ENCODE results near the gene KRABD2.

KRABD2 gene

DNA sequence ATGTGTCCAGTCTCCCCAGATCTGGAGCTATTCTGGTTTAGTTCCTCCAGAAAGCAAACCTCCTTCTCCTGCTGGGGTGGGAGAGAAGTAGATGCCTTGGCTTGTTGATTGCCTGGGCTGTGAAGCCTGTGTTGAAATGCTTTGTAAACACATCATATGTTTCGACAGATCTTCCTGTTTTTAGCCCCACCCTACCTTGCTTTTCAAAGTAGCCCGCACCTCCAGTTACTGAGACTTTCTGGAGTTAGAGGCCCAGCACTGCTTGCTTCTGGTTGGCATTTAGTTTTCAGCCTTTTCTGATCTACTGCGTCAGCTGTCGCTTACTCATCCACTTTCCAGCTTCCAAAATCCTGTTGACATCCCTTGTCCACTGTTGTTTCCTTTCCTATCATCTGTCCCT is 41.3 kb upstream of the KRABD2 start:
- Mint-ChIP-seq H3K27ac (no peak overlapping the region), H3K9me3 (peaks cover 3% of the 10 kb centered on the region), H3K36me3 (no peaks in the 10 kb centered on the region), H3K4me3 (no peak overlapping the region), H3K4me1 (no peaks in the 10 kb centered on the region), H3K27me3 (ENCODE audit: low read depth) (peaks cover 37% of the 10 kb centered on the region)
- DNase-seq (ENCODE audit: low spot score in 2 of 2, unreplicated experiment in 2 of 2), result no peak
- TF ChIP-seq CTCF (IDR thresholded peaks at IDR 0.05; ENCODE audit: unreplicated experiment), result no peak

DNA sequence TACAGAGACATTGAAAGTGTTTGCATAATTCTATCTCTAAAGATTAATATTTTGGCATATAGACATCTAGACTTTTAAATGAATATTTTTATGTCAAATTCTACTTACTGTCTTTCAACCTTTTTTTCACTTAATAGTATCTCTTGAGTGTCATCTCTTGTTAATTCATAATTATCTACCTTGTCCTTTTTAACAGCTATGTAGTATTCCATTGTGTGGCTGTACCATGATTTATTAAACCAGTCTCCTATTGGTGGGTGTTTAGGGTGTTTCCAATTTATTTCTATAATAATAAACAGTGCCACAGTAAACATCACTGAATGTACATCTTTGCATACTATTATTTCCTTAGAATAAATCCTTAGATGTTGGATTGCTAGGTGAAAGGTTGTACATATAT is 37.4 kb upstream of the KRABD2 start:
- no peak overlapping the region for H3K27ac Mint-ChIP-seq
- peaks cover 2% of the 10 kb centered on the region for H3K4me1 Mint-ChIP-seq
- TF ChIP-seq CTCF (IDR thresholded peaks at IDR 0.05; ENCODE audit: unreplicated experiment), result no peak
- peaks cover 29% of the 10 kb centered on the region for H3K27me3 Mint-ChIP-seq (ENCODE audit: low read depth)
- H3K9me3 Mint-ChIP-seq, result peaks cover 3% of the 10 kb centered on the region
- DNase-seq (ENCODE audit: low spot score in 2 of 2, unreplicated experiment in 2 of 2), result no peak
- H3K4me3 Mint-ChIP-seq, result no peak overlapping the region
- no peaks in the 10 kb centered on the region for H3K36me3 Mint-ChIP-seq

DNA sequence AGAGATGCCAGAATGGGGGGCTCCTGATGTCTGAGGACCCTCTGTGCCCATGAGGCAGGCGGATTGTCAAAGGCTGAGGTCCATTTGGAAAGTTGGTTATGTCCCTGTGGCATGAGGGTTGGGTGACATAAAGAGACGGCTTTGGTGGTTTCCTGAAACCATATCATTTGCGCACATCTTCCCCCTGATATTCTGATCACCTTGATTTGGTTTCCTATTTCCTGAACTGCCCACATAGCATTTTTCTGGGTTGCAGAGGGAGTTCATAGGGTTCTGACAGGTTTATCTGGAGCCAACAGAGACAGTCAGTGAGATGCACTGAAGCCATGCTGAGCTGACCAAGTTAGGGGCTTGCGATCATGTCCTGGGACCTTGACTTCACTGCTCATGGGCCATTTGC is 36.8 kb upstream of the KRABD2 start:
- no peak for DNase-seq (ENCODE audit: low spot score in 2 of 2, unreplicated experiment in 2 of 2)
- H3K4me3 Mint-ChIP-seq, result no peak overlapping the region
- TF ChIP-seq CTCF (IDR thresholded peaks at IDR 0.05; ENCODE audit: unreplicated experiment), result no peak
- H3K4me1 Mint-ChIP-seq, result peaks cover 2% of the 10 kb centered on the region
- peaks cover 3% of the 10 kb centered on the region for H3K9me3 Mint-ChIP-seq
- peaks cover 26% of the 10 kb centered on the region for H3K27me3 Mint-ChIP-seq (ENCODE audit: low read depth)
- H3K27ac Mint-ChIP-seq, result no peak overlapping the region
- no peaks in the 10 kb centered on the region for H3K36me3 Mint-ChIP-seq

DNA sequence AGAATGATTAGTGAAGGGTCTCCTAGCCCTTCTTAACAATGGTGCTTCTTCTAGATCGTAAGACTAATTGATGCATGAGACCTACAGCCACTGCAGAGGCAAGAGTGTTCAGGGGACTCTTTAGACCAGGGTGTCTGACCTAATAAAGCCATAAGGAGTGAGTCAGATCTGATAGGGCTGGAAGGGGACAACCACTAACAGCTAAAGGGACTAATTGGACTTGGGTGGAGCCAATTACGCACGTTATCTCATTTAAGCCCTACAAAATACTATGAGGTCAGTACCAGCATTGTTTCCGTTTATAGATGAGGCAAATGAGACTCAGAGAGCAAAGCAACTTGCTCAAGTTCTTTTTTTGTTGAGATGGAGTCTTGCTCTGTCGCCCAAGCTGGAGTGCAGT is 35.6 kb upstream of the KRABD2 start:
- no peak for TF ChIP-seq CTCF (IDR thresholded peaks at IDR 0.05; ENCODE audit: unreplicated experiment)
- Mint-ChIP-seq H3K4me1 (peaks cover 2% of the 10 kb centered on the region), H3K4me3 (no peak overlapping the region), H3K9me3 (peaks cover 3% of the 10 kb centered on the region), H3K27me3 (ENCODE audit: low read depth) (peaks cover 15% of the 10 kb centered on the region), H3K36me3 (no peaks in the 10 kb centered on the region), H3K27ac (no peak overlapping the region)
- DNase-seq (ENCODE audit: low spot score in 2 of 2, unreplicated experiment in 2 of 2), result no peak

DNA sequence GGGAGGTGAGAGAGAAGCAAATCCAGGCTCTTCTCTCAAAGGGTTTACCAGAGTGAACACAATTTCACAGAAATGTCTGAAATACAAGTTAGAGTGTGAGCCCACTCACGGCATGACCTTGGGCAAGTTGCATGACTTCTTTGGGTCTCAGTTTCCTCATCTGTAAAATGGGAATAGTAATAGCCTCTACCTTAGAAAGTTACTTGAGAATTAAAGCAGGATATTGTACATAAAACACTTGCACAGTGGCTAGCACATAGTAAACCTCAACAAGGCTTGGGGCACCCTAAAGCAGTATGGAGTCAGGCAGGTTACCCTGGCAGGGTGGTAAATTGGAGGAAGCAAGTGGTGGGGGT is 34.4 kb upstream of the KRABD2 start:
- no peaks in the 10 kb centered on the region for H3K9me3 Mint-ChIP-seq
- no peak for TF ChIP-seq CTCF (IDR thresholded peaks at IDR 0.05; ENCODE audit: unreplicated experiment)
- no peak for DNase-seq (ENCODE audit: low spot score in 2 of 2, unreplicated experiment in 2 of 2)
- H3K4me1 Mint-ChIP-seq, result peaks cover 2% of the 10 kb centered on the region
- H3K27ac Mint-ChIP-seq, result no peak overlapping the region
- peaks cover 3% of the 10 kb centered on the region for H3K27me3 Mint-ChIP-seq (ENCODE audit: low read depth)
- H3K36me3 Mint-ChIP-seq, result no peaks in the 10 kb centered on the region
- H3K4me3 Mint-ChIP-seq, result no peak overlapping the region
